Measurements from ENCODE around the gene PPP1R13B.
"Not testable (repeated sequence)": the region's sequence is repeated elsewhere in the genome, so short reads cannot be mapped to it uniquely, and the experiment has no call there.

Gene PPP1R13B

DNA sequence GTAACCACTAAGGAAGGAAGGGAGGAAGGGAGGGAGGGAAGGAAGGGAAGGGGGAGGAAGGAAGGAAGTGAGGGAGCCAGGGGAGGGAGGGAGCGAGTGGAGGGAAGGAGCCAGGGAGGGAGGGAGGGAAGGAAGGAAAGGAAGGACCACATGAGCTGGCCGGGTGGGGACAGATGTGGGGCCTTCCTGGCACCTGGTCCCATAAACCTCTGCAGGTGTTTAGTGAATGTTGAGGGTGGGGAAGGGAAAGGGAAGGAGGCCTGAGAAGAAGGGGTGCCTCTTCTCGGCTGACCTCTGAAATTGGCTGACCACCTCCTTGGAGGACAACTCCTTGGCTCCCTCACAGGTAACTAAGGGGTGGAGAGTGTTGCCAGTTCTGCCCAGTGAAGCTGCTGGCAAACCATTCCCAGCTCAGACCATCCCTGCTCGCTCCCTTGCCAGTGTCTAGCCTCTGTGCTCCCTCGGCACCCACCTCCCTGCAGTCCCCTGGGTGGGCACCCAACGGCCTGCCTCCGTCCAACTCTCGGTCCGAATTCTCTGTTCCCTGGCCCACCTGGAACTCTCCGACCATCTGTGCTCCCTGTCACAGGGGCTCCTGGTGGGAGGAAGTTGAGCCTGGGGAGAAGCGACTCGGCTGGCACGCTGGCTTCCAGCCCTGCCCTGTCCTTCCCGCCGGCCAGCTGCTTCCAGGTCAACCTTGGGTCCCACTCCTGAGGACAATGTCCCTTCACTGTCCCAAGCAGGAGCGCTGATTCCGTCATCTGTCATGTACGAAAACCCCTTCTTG lies 12.2 kb upstream of the PPP1R13B start:
- DNase-seq: no peak

DNA sequence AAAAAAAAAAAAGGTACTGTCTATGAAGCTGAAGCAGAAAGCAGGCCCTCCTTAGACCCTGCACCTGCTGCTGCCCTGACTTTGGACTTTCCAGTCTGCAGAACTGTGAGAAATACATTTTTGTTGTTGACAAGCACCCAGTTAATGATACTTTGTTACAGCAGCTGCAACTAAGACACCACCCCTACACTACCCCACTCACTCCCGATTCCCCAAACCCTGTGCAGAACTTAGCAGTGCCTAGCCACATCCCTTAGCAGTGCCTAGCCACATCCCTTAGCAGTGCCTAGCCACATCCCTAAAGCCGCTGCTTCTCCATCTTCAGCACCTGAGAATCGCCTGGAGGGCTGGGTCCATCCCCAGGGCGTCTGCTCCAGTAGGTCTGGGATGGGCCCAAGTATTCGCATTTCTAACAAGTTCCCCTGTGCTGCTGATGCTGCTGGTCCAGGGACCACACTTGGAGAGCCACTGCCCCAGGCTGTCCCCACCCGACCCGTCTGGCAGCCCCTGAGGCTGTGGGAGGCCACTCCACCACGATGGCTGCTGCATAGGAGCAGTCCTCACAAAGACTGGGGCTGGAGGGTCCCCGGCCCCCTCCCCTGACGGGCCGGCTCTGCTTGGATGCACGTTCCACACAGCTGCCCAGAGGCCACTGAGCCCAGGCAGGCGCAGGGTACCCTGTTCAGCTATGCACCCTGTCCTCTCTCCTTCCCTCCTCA lies 10.8 kb upstream of the PPP1R13B start:
- no peak for DNase-seq

DNA sequence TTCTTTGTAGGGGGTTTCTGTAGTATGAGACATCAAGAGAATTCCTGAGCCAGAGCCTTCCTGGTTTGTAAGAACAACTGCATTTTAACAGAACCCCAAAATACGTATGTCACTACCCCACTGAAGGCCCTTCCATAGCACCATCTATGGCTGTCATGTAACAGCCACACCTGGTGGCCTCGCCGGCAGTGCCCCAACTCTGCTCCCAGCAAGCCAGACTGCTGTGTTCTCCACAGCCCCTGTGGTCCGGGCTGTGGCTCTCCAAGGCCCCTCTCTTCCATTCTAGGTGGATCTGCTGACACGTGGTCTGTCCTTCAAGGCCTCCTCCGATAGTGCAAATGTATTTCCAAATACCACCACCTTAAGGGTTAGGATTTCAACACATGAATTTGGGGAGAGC lies 9.9 kb upstream of the PPP1R13B start:
- no peak for DNase-seq

DNA sequence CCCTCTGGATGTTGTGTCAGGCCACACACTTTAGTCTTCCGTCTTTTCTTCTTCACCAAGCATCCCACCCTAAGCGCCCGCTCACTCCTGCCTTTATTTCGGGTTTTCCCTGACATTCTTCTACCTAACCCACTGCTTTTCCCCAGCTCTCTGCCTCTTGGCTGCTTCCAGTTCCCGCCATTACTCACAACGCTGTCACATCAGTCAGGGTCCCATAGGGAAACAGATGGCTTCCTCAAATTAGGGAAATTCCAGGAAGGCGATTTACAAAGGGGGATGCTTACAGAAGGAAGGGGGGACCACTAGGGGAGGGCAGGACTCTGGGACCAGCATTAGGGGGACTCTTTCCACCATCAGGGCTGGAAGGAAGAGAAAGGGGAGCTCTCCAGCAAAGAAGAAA lies 9.2 kb upstream of the PPP1R13B start:
- no peak for DNase-seq

DNA sequence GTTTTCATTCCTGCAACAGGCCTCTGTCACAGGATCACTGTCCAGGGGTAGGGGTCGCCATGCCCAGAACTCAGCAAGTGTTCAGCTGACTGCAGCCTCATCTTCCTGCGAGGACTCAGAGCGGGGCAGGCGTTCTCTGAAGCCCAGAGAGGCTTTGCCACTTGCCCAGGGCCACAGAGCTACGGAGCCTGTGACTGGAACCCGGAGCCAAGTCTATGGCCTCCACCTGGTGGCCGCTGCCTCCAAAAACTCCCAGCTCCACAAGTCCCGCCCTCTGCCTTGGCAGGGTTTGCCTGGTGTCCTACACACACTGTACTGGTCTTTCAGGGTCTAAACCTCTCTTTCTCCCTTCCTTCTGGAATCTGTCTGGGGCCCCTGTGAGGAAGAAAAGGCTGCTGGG lies 8.7 kb upstream of the PPP1R13B start:
- no peak for DNase-seq

DNA sequence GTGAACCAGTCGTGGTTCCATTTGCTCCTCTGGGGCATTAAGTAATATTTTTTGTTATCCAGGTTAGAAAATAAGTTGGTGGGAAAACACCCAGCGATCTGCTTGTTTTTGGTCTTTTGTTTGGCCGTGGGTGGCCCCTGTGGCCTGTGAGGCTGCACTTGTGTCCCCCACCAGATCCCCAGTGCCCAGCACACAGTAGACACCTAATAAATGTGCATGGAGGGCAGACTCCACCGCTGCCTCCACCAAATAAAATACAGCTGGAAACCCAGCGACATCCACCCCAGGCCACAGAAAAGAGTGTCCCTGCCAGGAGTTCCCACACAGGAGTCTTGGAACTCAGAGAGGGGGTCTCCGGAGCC lies 8.3 kb upstream of the PPP1R13B start:
- no peak for DNase-seq

DNA sequence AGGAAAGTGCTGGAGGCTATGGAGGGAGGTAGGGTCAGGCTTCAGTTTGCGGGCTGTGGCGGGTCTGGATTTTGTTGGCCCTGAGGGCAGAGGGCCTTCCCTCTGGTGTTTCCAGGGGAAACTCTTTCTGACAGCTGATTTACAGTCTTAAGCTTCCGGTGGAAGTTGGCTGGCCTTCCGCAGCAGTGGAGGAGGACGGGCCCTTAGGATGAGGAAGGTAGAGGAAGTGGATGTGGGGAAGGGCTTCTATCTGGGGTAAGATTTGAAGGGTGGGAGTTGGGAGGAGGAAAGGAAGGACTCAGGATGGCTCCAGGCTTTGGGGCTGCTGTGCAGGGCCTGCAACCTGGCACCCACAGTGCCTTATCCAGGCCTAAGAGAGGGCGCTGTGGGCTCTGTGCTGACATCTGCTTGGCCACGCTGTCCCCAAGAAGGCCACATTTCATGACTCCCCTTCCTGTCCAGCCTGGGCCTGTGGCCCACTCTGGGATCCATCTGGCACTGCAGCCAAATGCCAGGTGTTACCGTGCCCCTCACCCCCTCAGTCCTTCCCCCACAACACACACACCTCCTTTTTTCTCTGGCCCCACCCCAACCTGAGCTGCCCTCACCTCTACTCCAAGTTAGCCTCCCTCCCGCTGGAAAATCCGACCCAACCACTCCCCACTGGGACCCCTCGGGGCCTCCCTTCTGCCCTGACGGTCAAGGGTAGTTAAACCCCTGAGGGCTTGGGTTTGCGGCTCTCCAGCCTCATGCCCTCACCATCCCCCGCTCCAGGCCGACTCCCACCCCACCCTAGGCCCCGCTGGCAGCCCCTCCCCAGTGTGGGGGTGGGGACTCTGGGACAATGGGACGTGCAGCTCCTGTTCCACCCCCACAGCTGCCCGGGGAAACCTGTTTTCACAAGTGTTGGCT lies 7.7 kb upstream of the PPP1R13B start:
- no peak for DNase-seq

DNA sequence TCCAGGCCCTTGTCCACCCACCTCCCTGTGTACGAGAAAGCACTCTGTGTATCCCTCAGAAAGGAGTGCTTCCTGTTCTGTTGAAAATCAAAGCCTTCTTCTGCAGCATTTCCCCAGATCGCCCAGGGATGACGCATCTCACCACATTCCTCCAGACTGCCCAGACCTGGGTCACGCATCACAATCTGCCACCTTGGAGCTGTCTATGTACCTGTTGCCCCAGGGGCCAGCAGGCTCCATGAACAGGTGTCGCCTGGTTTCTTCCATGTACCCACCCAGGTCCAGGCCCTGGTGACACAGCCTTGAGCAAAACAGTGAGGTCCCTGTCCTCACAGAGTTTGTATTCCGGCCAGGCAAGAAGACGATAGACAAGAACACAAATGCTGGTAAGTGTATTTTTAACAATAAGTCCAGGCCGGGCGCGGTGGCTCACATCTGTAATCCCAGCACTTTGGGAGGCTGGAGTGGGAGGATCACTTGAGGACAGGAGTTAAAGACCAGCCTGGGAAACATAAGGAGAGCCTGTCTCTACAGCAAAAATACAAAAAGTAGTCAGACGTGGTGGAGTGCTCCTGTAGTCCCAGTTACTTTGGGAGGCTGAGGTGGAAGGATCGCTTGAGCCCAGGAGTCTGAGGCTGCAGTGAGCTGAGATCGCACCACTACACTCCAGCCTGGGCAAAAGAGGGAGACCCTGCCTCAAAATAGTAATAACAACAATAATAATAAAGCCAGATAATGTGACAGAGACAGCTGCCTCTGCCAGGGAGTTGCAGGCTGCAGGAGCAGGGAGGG lies 6.8 kb upstream of the PPP1R13B start:
- DNase-seq: no peak

DNA sequence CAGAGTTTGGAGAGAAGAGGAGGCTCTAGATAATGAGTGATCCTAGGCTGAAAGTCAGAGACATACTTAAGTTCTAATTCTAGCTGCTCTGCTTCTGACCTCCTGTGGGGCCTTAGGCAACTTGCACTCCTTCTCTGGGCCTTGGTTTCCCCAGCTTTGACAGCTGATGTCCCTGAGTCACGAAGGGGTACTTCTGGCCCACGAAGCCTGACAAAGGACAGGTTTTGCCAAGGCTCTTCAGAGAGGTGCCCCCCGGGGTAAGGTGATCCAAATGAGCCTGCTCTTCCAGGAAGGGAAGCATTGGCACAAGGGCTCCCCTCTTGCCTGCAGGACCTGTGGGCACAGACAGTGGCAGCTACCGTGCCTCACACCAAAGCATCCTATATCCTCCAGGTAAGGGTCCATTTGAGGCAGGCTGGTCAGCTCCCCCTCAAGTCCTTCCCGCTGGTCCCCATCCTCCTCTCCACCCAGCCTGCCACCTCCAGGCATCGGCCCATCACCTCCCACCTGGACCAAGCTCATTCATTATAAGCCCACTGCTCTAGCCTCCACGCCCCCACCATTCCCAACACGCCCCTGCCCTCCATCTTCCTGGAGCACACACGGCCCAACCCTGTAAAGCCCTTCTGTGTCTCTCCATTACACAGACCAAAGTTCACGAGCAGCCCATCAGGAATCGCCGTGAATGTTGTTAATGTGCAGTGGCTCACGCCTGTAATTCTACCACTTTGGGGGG lies 1.9 kb upstream of the PPP1R13B start:
- DNase-seq: no peak

DNA sequence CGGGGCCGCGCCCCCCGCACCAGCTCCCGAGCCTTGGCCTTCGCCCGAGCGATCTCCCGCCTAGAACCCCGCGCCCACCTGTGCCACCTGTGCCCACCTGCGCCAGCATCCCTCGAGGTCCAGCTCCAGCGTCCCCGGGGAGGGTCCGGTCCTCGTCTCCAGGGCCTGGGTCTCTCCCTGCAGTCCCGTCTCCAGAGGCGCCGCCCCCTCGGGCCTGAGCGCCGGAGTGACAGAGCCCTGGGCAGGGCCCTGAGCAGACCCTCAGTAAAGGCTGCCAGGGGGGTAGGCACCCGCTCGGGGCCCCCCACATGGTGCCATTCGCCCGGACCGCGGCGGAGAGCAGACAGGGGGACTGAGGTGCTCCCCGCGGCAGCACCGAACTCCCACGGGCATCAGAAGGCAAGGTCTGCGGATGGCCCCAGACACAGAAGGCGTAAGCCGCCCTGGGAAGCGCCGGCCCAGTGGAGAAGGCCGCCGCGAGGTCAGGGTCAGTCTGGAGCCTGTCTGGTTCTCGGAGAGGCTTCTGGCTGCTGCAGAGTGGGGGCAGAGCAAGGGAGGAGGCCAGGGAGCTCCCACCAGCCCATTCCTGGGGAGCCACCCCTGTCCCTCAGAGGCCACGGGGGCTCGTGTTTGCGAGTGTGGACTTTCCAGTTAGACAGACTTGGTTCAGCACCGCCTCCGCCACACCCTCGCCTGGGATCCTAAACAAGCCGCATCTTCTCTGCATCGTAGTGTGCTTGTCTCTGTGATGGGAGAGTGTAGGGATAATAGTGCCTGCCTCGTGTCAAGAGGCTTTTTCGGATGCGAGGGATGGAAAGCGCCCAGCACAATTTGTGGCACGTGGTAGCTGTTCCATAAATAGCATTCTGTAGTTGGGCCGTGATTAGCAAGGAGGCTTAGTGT lies 1.1 kb upstream of the PPP1R13B start:
- DNase-seq: no peak

DNA sequence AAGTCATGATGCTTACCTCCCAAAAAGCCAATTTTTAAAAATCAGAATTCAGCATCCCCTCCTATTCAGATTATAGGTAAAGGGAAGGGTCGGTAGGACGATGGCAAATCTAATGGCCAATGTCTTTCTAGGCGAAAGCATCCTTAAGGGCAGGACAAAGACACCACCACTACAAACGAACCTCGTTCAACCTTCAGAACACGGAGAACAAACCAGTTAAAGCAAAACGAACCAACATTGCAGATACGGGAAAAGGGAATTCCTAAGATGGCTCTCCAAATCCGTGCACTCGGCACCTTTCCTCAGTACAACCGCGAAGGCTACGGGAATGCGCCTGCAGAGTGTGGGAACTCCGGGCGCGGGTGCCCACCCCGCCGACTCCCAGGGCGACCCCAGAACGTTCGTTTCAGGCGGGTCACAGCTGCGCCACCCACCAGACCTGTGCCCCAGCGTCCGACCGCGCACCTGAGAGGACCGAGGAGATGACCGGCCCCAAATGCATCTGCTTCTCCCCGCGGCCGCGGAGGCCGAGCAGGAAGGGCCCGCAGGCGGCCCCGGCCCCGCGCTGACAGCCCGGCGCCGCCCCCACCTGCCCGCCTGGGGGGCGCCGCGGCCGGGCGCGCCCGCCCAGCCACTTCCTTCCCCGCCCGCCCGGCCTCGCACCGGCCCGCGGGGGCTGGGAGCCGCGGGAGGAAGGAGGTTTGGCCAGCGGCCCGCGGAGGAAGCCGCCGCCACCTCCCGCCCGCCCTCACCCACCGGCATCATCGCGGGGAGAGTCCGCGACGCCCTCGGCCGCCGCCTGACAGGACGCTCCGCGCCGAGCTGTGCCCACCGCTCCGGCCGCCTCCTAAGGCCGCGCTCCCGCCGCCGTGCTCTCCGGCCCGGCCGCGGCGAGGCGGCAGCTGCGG lies 578 bp downstream of the PPP1R13B start:
- DNase-seq: peak; percentile 53

DNA sequence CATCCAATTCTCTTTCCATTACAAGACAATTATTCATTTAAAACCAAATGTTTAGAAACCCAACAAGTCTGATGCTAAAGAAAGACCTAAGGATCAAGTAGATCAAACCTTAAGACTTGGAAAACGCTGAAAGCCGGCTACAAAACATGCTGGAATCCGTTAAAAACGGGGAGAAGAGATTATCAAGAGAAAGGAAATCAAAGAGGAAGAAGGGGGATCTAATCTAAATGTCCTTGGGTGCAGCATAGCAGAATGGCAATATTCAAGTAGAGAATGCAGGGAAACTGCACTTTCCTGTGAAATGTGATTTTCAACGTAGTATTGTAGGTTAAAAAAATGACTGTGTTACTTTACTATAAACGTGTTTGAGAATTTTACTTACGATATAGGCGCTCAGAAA lies 1.3 kb downstream of the PPP1R13B start:
- no peak for DNase-seq

DNA sequence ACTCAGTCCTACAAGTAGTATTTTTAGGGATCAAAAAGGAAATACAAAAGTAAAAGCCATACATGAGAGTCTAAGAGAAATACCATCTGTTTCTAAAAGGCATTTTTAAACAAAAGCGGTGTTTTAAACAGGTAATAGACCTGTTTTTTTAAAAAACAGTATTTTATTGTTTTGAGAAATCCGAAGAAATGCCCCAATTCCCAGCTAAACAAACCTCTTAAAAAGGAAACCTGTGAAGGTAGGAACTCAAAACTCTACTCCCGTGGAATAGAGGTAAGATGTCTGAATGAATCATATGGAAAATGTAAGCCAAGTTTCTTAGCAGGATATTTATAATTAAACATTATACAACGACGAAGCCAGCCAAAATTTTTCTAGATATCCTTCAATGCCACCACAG lies 2.0 kb downstream of the PPP1R13B start:
- no peak for DNase-seq

DNA sequence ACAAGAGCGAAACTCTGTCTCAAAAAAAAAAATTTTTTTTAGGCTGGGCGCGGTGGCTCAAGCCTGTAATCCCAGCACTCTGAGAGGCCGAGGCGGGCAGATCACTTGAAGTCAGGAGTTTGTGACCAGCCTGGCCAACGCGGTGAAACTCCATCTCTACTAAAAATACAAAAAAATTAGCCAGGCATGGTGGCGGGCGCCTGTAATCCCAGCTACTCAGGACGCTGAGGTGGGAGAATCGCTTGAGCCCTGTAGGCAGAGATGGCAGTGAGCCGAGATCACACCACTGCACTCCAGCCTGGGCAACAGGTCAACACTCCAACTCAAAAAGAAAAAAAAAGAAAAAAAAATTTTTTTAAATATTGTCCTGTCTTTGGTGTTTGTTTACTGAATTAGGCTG lies 6.1 kb downstream of the PPP1R13B start:
- DNase-seq: not testable (repeated sequence)

DNA sequence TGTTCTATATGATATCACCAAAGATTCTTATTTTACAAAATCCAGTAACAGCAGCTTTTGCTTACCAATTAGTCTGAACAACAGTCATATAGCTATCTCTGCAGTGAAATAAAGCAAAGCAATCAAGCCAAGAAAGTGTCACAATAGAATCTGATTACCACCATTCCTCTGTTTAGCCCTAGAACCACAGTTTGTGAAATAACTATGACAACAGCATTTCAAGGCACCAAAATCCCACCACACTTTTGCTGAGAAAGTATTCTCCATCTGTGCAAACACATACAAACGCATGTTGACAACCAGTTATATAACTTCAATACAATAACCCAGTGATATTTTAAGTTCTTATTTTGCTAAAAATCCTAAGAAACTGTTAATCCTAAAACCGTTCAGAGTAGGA lies 7.4 kb downstream of the PPP1R13B start:
- DNase-seq: no peak

DNA sequence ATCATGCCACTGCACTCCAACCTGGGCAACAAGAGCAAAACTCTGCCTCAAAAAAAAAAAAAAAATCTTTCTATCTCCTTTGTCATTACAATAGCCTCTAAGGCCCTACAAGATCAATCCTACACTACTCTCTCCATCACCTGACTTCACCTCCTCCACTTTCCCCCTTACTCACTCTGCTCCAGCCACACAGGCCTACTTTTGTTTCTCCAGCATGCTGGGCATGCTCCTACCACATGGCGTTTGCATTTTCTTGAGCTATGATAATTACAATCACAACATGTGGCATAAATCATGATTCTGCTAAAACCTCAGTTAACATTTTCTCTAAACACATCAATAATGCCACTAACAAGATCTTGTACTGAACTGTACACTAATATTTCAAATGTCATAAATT lies 7.8 kb downstream of the PPP1R13B start:
- no peak for DNase-seq

DNA sequence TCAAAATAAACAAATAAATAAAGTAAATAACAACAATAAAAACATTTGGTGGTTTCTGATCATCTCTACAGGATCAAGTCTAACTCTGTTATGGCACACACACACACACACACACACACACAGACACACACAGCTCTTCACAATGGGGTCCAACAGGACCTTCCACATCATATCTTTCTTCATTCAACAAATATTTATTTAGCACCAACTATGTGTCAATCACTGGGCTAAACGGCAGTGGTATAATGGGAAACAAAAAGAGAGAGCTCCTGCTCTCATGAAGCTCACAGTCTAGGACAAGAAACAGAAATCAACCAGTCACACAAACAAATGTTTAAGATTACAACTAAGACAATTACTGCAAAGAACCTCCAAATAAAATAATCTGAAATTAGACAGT lies 9.3 kb downstream of the PPP1R13B start:
- DNase-seq: no peak

DNA sequence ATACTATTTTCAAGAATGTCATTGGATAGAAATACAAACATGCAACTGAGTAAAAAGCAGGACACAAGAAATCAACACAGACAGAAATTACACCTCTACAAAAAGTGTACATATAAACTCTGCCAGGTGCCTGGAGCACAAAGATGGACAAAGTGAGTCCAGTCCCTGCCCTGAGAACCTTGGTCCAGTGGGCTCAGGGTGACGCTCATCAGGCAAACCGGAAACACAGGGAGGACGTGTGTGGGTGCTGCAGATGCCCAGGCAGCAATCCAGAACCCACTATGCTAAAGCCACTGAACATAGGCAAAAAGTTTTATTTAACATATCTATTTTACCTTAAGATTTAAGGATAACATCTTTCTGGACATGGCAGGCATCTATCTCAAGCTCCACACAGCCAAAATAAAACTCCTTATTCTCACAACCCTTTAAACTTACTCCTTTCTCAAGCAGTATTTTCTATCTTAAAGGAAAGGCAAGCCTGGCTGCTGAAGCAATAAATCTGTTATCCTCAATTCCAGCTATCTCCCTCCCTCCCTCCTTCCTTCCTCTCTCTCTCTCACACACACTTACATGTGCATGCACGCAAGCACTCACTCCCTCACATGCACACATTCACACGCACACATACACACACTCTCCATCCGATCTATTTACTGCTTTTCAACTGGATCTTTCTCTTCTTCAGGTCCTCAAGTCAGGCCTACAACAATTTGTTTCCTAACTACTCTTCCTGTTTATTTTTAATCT lies 10.2 kb downstream of the PPP1R13B start:
- no peak for DNase-seq

DNA sequence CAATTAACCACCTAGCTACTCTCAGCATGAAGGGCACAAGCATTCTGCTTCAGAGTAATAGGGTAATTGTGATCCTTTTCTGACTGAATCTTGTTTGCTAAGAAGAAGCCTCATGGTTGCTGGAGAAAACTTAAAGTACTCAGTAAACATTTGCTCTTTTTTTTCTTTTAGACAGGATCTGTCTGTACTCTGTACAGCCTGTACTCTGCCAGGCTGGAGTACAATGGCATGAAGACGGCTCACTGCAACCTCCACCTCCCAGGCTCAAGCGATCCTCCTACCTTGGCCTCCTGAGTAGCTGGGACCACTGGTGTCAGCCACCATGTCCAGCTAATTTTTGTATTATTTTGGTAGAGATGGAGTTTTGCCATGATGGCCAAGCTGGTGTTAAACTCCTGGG lies 12.4 kb downstream of the PPP1R13B start:
- DNase-seq: no peak

Measured in activated gamma-delta T cell (primary cell).